ENCODE results near the gene DECR2. TPM values are rescaled to one million over a fixed set of nuclear protein-coding genes. Genes with fewer than 3 reads are reported as not detected.

DECR2 gene
- total RNA-seq, 2 donors from 2014 or later = 31.8 to 43.5 TPM

DNA sequence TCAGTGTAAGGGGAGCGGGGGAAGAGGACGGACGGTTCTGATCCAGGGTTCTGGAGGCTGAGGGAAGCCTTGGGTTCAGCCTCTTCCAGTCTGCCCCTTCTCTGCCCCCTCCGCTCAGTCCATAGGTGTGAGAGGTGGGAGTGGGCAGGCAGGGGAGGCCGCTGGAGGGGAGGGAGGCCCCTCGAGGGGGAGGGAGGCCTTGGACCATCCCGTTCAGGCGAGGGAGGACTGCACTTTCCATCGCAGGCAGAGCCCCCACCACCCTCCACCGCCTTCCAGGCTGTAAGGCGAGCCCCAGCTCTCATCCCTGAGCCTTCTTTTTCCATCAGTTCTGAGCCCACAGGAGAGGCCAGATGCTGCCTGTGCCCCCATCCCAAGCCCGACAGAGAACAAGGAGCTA is 44.9 kb upstream of the DECR2 start:
- Histone ChIP-seq H3K27me3 (ENCODE audit: control insufficient read depth, insufficient read depth, low read length, poor library complexity, severe bottlenecking) (no peaks in the 10 kb centered on the region), H3K27ac (ENCODE audit: low read depth, low read length) (no peak overlapping the region), H3K4me1 (ENCODE audit: control insufficient read depth, insufficient read depth, low read length) (no peaks in the 10 kb centered on the region), H3K36me3 (ENCODE audit: control insufficient read depth, insufficient read depth, low read length) (no peaks in the 10 kb centered on the region), H3K9me3 (ENCODE audit: control insufficient read depth, low read length) (no peaks in the 10 kb centered on the region), H3K4me3 (ENCODE audit: low read length) (no peak overlapping the region), H3K9ac (ENCODE audit: extremely low read depth, low read length, poor library complexity, severe bottlenecking) (no peak overlapping the region)
- Mint-ChIP-seq H3K27ac (no peak overlapping the region), H3K27me3 (ENCODE audit: insufficient read depth) (no peaks in the 10 kb centered on the region), H3K4me3 (no peak overlapping the region), H3K4me1 (no peaks in the 10 kb centered on the region), H3K36me3 (ENCODE audit: low read depth) (no peaks in the 10 kb centered on the region), H3K9me3 (no peaks in the 10 kb centered on the region)
- TF ChIP-seq CTCF (conservative IDR thresholded peaks at IDR 0.05) = no peak
- 81 to 87% methylated on average over 5 to 12 of the region's 12 CpGs for WGBS, 2 experiments (ENCODE audit: insufficient coverage in 1 of 2, insufficient read length in 1 of 2)
- no peak for DNase-seq

GRCh38 chr16:359067-359763 is 42.5 kb upstream of the DECR2 start:
- Histone ChIP-seq H3K4me1 (ENCODE audit: control insufficient read depth, insufficient read depth, low read length) (no peaks in the 10 kb centered on the region), H3K36me3 (ENCODE audit: control insufficient read depth, insufficient read depth, low read length) (no peaks in the 10 kb centered on the region), H3K27ac (ENCODE audit: low read depth, low read length) (no peak overlapping the region), H3K4me3 (ENCODE audit: low read length) (no peak overlapping the region), H3K9me3 (ENCODE audit: control insufficient read depth, low read length) (no peaks in the 10 kb centered on the region), H3K27me3 (ENCODE audit: control insufficient read depth, insufficient read depth, low read length, poor library complexity, severe bottlenecking) (no peaks in the 10 kb centered on the region), H3K9ac (ENCODE audit: extremely low read depth, low read length, poor library complexity, severe bottlenecking) (no peak overlapping the region)
- DNase-seq = no peak
- H3K4me3 Mint-ChIP-seq = no peak overlapping the region
- H3K27ac Mint-ChIP-seq = no peak overlapping the region
- TF ChIP-seq CTCF (conservative IDR thresholded peaks at IDR 0.05) = no peak
- H3K9me3 Mint-ChIP-seq = no peaks in the 10 kb centered on the region
- H3K36me3 Mint-ChIP-seq (ENCODE audit: low read depth) = no peaks in the 10 kb centered on the region
- H3K4me1 Mint-ChIP-seq = no peaks in the 10 kb centered on the region
- no peaks in the 10 kb centered on the region for H3K27me3 Mint-ChIP-seq (ENCODE audit: insufficient read depth)
- WGBS, 2 experiments (ENCODE audit: insufficient coverage in 1 of 2, insufficient read length in 1 of 2) = 90 to 95% methylated on average over 6 to 19 of the region's 19 CpGs

GRCh38 chr16:359871-360697 is 41.6 kb upstream of the DECR2 start:
- no peaks in the 10 kb centered on the region for H3K27me3 ChIP-seq (ENCODE audit: control insufficient read depth, insufficient read depth, low read length, poor library complexity, severe bottlenecking)
- no peaks in the 10 kb centered on the region for H3K36me3 Mint-ChIP-seq (ENCODE audit: low read depth)
- H3K27ac Mint-ChIP-seq = no peak overlapping the region
- no peak overlapping the region for H3K9ac ChIP-seq (ENCODE audit: extremely low read depth, low read length, poor library complexity, severe bottlenecking)
- DNase-seq = no peak
- H3K27me3 Mint-ChIP-seq (ENCODE audit: insufficient read depth) = no peaks in the 10 kb centered on the region
- no peaks in the 10 kb centered on the region for H3K36me3 ChIP-seq (ENCODE audit: control insufficient read depth, insufficient read depth, low read length)
- 94 to 95% methylated on average over 37 to 47 of the region's 47 CpGs for WGBS, 2 experiments (ENCODE audit: insufficient coverage in 1 of 2, insufficient read length in 1 of 2)
- no peak overlapping the region for H3K4me3 ChIP-seq (ENCODE audit: low read length)
- H3K9me3 ChIP-seq (ENCODE audit: control insufficient read depth, low read length) = no peaks in the 10 kb centered on the region
- no peak for TF ChIP-seq CTCF (conservative IDR thresholded peaks at IDR 0.05)
- no peaks in the 10 kb centered on the region for H3K9me3 Mint-ChIP-seq
- no peaks in the 10 kb centered on the region for H3K4me1 ChIP-seq (ENCODE audit: control insufficient read depth, insufficient read depth, low read length)
- H3K4me1 Mint-ChIP-seq = no peaks in the 10 kb centered on the region
- H3K4me3 Mint-ChIP-seq = no peak overlapping the region
- no peak overlapping the region for H3K27ac ChIP-seq (ENCODE audit: low read depth, low read length)

Data from endodermal cell (in vitro differentiated cells).